Measurements from ENCODE around the gene ARID1B. TPM values are rescaled to one million over a fixed set of nuclear protein-coding genes. Genes with fewer than 3 reads are reported as not detected.

Gene ARID1B
- total RNA-seq, 1 donor from 2014 or later = 59.3 TPM

DNA sequence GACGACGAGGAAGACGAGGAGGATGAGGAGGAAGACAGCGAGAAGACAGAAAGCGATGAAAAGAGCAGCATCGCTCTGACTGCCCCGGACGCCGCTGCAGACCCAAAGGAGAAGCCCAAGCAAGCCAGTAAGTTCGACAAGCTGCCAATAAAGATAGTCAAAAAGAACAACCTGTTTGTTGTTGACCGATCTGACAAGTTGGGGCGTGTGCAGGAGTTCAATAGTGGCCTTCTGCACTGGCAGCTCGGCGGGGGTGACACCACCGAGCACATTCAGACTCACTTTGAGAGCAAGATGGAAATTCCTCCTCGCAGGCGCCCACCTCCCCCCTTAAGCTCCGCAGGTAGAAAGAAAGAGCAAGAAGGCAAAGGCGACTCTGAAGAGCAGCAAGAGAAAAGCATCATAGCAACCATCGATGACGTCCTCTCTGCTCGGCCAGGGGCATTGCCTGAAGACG lies 429.2 kb downstream of the ARID1B start:
- Mint-ChIP-seq H3K4me3 (ENCODE audit: unreplicated experiment) (no peak overlapping the region), H3K27me3 (ENCODE audit: low read depth) (no peaks in the 10 kb centered on the region), H3K27ac (ENCODE audit: unreplicated experiment) (no peak overlapping the region), H3K36me3 (ENCODE audit: low read depth) (peaks cover 28% of the 10 kb centered on the region), H3K4me1 (ENCODE audit: low read depth) (peaks cover 4% of the 10 kb centered on the region), H3K9me3 (ENCODE audit: low read depth) (no peaks in the 10 kb centered on the region)
- no peak for DNase-seq (ENCODE audit: low spot score)
- TF ChIP-seq, protein P1, sequence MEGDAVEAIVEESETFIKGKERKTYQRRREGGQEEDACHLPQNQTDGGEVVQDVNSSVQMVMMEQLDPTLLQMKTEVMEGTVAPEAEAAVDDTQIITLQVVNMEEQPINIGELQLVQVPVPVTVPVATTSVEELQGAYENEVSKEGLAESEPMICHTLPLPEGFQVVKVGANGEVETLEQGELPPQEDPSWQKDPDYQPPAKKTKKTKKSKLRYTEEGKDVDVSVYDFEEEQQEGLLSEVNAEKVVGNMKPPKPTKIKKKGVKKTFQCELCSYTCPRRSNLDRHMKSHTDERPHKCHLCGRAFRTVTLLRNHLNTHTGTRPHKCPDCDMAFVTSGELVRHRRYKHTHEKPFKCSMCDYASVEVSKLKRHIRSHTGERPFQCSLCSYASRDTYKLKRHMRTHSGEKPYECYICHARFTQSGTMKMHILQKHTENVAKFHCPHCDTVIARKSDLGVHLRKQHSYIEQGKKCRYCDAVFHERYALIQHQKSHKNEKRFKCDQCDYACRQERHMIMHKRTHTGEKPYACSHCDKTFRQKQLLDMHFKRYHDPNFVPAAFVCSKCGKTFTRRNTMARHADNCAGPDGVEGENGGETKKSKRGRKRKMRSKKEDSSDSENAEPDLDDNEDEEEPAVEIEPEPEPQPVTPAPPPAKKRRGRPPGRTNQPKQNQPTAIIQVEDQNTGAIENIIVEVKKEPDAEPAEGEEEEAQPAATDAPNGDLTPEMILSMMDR (IDR thresholded peaks at IDR 0.05) = no peak

- TF ChIP-seq, protein P1 (IDR thresholded peaks at IDR 0.05) = no peak
- H3K9me3 Mint-ChIP-seq (ENCODE audit: low read depth) = no peaks in the 10 kb centered on the region
- peaks cover 4% of the 10 kb centered on the region for H3K4me1 Mint-ChIP-seq (ENCODE audit: low read depth)
Measured at GRCh38 chr6:157207521-157208076, 430.4 kb downstream of the ARID1B start.

DNA sequence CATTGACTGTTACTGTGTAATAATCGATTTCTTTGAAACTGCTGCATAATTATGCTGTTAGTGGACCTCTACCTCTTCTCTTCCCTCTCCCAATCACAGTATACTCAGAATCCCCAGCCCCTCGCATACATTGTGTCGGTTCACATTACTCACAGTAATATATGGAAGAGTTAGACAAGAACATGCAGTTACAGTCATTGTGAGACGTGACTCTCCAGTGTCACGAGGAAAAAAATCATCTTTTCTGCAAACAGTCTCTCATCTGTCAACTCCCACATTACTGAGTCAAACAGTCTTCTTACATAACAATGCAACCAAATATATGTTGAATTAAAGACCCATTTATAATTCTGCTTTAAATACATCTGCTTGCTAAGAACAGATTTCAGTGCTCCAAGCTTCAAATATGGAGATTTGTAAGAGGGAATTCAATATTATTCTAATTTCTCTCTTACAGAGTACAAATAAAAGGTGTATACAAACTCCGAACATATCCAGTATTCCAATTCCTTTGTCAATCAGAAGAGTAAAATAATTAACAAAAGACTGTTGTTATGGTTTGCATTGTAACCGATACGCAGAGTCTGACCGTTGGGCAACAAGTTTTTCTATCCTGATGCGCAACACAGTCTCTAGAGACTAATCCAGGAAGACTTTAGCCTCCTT lies 432.8 kb downstream of the ARID1B start:
- no peak overlapping the region for H3K27ac Mint-ChIP-seq (ENCODE audit: unreplicated experiment)
- peaks cover 14% of the 10 kb centered on the region for H3K36me3 Mint-ChIP-seq (ENCODE audit: low read depth)
- H3K4me1 Mint-ChIP-seq (ENCODE audit: low read depth) = no peaks in the 10 kb centered on the region
- H3K4me3 Mint-ChIP-seq (ENCODE audit: unreplicated experiment) = no peak overlapping the region
- H3K27me3 Mint-ChIP-seq (ENCODE audit: low read depth) = no peaks in the 10 kb centered on the region
- no peak for DNase-seq (ENCODE audit: low spot score)
- no peaks in the 10 kb centered on the region for H3K9me3 Mint-ChIP-seq (ENCODE audit: low read depth)
- TF ChIP-seq, protein P1 (IDR thresholded peaks at IDR 0.05) = no peak

More at GRCh38 chr6:157207521-157208076, 430.4 kb downstream of the ARID1B start:
- no peak overlapping the region for H3K4me3 Mint-ChIP-seq (ENCODE audit: unreplicated experiment)
- no peak for DNase-seq (ENCODE audit: low spot score)
- H3K36me3 Mint-ChIP-seq (ENCODE audit: low read depth) = peaks cover 21% of the 10 kb centered on the region
- H3K27ac Mint-ChIP-seq (ENCODE audit: unreplicated experiment) = no peak overlapping the region
- no peaks in the 10 kb centered on the region for H3K27me3 Mint-ChIP-seq (ENCODE audit: low read depth)

GRCh38 chr6:157210954-157211353 lies 433.8 kb downstream of the ARID1B start:
- Mint-ChIP-seq H3K4me3 (ENCODE audit: unreplicated experiment) (no peak overlapping the region), H3K36me3 (ENCODE audit: low read depth) (peaks cover 12% of the 10 kb centered on the region), H3K27ac (ENCODE audit: unreplicated experiment) (no peak overlapping the region), H3K27me3 (ENCODE audit: low read depth) (no peaks in the 10 kb centered on the region), H3K9me3 (ENCODE audit: low read depth) (no peaks in the 10 kb centered on the region), H3K4me1 (ENCODE audit: low read depth) (no peaks in the 10 kb centered on the region)
- no peak for DNase-seq (ENCODE audit: low spot score)
- TF ChIP-seq, protein P1 (IDR thresholded peaks at IDR 0.05) = no peak

DNA sequence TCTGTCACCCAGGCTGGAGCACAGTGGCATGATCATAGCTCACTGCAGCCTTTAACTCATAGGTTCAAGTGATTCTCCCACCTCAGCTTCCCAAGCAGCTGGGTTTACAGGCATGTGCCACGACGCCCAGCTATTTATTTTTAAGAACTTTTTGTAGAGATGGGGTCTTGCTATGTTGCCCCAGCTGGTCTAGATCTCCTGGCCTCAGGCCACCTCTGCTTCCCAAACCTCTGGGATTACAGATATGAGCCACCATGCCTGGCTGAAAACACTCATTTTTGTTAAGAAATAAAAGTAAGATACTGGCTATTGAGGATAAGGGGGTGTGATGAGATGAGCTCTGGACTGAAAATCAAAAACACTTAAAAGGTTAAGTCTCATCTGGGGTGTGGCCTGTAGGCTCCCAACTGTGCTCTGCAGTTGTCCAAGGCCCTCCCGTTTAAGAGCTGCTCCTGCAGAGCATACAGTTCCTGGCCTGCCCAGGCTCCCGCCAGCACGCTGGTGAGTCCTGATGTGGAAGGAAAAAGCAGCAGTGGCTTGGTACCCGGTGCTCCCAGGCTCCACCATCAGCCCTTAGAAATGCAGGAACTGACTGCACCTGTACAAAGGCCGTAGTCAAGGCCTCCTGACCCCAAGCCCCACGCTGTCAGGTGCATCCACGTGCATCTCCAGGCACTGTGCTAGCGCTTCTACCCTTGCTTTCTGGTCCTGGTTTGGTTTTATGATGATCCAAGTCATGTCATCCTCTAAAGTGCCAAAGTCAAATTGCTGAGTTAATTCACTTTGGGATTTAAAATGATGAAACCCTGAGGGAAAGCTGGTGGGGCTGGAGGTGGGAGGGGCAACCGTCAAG lies 434.7 kb downstream of the ARID1B start:
- Mint-ChIP-seq H3K4me3 (ENCODE audit: unreplicated experiment) (no peak overlapping the region), H3K27me3 (ENCODE audit: low read depth) (no peaks in the 10 kb centered on the region), H3K27ac (ENCODE audit: unreplicated experiment) (no peak overlapping the region), H3K9me3 (ENCODE audit: low read depth) (no peaks in the 10 kb centered on the region), H3K4me1 (ENCODE audit: low read depth) (no peaks in the 10 kb centered on the region), H3K36me3 (ENCODE audit: low read depth) (peaks cover 5% of the 10 kb centered on the region)
- DNase-seq (ENCODE audit: low spot score) = no peak
- TF ChIP-seq, protein P1 (IDR thresholded peaks at IDR 0.05) = no peak

Data from chondrocyte (in vitro differentiated cells).